Airway epithelial cell (primary cell): ENCODE results near the gene KCTD12. TPM values are rescaled to one million over a fixed set of nuclear protein-coding genes. Genes with fewer than 3 reads are reported as not detected.

ENCODE experiments used
- total RNA-seq: library from RNA; depleted of rRNA; stranded (reverse); fragments of >200 nt; gene quantifications from 2 replicates; pipeline ENCODE4 v1.2.3, GENCODE V29; 2015

The KCTD12 gene
- 20.7 and 25.5 TPM in 2 replicates for total RNA-seq

DNA sequence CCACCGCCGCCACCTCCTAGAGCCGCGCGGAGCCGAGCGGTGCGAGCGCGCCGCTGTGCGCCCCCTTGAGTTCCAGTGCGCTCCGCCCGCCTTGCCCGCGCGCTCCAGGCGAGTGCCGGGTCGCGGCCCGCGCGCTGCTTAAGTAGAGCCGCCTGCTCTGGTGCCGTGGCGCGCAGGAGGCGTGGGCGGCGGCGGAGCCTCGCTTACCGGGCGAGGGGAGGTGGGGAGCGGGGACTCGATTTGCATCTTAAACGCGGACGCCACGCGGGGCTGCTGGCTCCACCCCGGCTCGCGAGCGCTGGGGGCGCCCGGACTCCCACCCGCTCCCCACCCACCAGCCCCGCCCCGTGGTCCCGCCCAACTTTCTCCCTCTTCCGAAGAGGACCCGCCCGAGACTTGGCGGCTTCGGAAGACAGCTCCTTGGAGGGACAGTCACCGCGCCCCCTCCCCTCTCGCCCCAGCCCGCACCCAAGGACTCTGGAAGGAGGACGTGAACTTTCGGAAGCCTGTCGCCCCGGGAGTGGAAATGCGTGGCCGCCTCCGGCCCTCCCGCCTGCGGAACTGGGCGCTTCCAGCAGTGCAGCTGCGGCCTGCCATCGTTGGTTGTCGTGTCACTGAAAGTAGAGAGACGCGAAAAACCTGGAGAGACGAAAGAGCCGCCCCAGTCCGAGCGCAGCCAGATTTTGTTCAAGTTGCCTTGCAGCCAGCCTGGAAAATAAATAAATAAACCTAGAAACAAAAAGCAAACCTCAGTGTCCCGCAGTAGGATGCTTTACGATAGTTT, at the start of gene KCTD12:
Gene KCTD12, minus strand, starts transcription at position 114 of the 784 bp plus-strand sequence. CDS start 257 bp downstream, outside the sequence.

Other genes with a start within 250 kb of the KCTD12 start
- 0.14 TPM in 1 of 2 replicates, not detected in the other for gene ACOD1, start 62.1 kb upstream of the KCTD12 start, total RNA-seq
- 17.3 and 19.0 TPM in 2 replicates for gene CLN5, start 105.7 kb upstream of the KCTD12 start, total RNA-seq
- 28.5 and 36.8 TPM in 2 replicates for gene FBXL3, start 140.8 kb upstream of the KCTD12 start, total RNA-seq